Measurements from ENCODE around the gene FBXL7.

FBXL7 gene

DNA sequence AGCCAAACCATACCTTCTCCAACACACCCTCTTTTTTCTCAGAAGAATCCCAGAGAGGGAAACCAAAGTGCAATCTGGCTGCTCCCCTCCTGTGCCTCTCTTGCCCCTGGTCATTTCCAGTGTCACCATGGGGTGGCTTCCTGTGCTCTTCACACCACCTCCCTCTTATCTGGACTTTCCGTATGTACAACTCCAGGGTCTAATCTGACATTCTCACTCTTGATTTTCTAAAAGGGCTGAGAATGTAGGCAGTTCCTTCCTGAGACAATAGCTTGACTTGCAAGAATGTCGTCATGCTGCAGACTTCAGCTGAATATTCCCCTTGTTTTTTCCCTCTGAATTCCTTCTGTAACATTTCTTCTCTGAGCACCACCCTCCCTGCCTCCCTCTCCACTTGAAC is 110.2 kb downstream of the FBXL7 start:
- no peaks in the 10 kb centered on the region for H3K9me2 ChIP-seq (replicated peaks; ENCODE audit: low read depth, low read length)
- no peak overlapping the region for H3K4me3 ChIP-seq (ENCODE audit: low read length, poor library complexity, severe bottlenecking)
- H3K36me3 ChIP-seq (ENCODE audit: insufficient read depth, low read length): no peaks in the 10 kb centered on the region
- H4K20me1 ChIP-seq (ENCODE audit: insufficient read depth, low read length, poor library complexity, severe bottlenecking): no peaks in the 10 kb centered on the region
- H3K4me2 ChIP-seq (ENCODE audit: low read depth, low read length, poor library complexity, severe bottlenecking): no peak overlapping the region
- H3K9me3 ChIP-seq (ENCODE audit: insufficient read depth, low read depth, low read length): no peaks in the 10 kb centered on the region
- H3F3A ChIP-seq (ENCODE audit: low read depth): no peaks in the 10 kb centered on the region
- H2AFZ ChIP-seq (ENCODE audit: low read length): no peak overlapping the region
- TF ChIP-seq, protein P1, sequence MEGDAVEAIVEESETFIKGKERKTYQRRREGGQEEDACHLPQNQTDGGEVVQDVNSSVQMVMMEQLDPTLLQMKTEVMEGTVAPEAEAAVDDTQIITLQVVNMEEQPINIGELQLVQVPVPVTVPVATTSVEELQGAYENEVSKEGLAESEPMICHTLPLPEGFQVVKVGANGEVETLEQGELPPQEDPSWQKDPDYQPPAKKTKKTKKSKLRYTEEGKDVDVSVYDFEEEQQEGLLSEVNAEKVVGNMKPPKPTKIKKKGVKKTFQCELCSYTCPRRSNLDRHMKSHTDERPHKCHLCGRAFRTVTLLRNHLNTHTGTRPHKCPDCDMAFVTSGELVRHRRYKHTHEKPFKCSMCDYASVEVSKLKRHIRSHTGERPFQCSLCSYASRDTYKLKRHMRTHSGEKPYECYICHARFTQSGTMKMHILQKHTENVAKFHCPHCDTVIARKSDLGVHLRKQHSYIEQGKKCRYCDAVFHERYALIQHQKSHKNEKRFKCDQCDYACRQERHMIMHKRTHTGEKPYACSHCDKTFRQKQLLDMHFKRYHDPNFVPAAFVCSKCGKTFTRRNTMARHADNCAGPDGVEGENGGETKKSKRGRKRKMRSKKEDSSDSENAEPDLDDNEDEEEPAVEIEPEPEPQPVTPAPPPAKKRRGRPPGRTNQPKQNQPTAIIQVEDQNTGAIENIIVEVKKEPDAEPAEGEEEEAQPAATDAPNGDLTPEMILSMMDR (conservative IDR thresholded peaks at IDR 0.05; ENCODE audit: low read length): no peak
- TF ChIP-seq EZH2phosphoT487 (IDR thresholded peaks at IDR 0.05; ENCODE audit: borderline replicate concordance): no peak
- no peaks in the 10 kb centered on the region for H3K4me1 ChIP-seq (ENCODE audit: insufficient read depth, low read length, poor library complexity, severe bottlenecking)
- no peaks in the 10 kb centered on the region for H3K79me2 ChIP-seq (ENCODE audit: insufficient read depth, low read length)
- no peak overlapping the region for H3K9ac ChIP-seq (ENCODE audit: low read depth, low read length, poor library complexity, severe bottlenecking)
- no peaks in the 10 kb centered on the region for H3K27me3 ChIP-seq (ENCODE audit: insufficient read depth, low read length, poor library complexity, severe bottlenecking)

DNA sequence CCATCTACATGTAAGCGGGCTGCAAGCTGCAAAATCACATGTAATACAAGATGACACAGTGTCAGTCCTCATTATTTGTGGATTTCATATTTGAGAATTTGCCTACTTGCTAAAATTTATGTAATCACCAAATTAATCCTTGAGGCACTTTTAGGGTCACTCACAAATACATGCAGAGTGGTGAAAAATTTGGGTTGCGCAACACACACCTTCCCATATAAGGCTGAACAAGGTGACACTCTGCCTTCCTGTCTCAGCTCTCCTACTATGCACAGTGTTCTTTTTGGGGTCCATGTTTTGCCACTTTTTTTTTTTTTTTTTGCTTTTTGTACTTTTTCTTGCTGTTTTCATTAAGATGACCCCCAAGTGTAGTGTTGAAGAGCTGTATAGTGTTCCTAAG is 111.0 kb downstream of the FBXL7 start:
- H3K27me3 ChIP-seq (ENCODE audit: insufficient read depth, low read length, poor library complexity, severe bottlenecking): no peaks in the 10 kb centered on the region
- H3K4me1 ChIP-seq (ENCODE audit: insufficient read depth, low read length, poor library complexity, severe bottlenecking): no peaks in the 10 kb centered on the region
- no peak overlapping the region for H3K4me3 ChIP-seq (ENCODE audit: low read length, poor library complexity, severe bottlenecking)
- H3K36me3 ChIP-seq (ENCODE audit: insufficient read depth, low read length): no peaks in the 10 kb centered on the region
- no peak overlapping the region for H2AFZ ChIP-seq (ENCODE audit: low read length)
- no peak overlapping the region for H3K4me2 ChIP-seq (ENCODE audit: low read depth, low read length, poor library complexity, severe bottlenecking)
- no peaks in the 10 kb centered on the region for H3K79me2 ChIP-seq (ENCODE audit: insufficient read depth, low read length)
- TF ChIP-seq, protein P1 (conservative IDR thresholded peaks at IDR 0.05; ENCODE audit: low read length): no peak
- TF ChIP-seq EZH2phosphoT487 (IDR thresholded peaks at IDR 0.05; ENCODE audit: borderline replicate concordance): no peak
- no peaks in the 10 kb centered on the region for H3F3A ChIP-seq (ENCODE audit: low read depth)
- H4K20me1 ChIP-seq (ENCODE audit: insufficient read depth, low read length, poor library complexity, severe bottlenecking): no peaks in the 10 kb centered on the region
- no peaks in the 10 kb centered on the region for H3K9me2 ChIP-seq (replicated peaks; ENCODE audit: low read depth, low read length)
- no peaks in the 10 kb centered on the region for H3K9me3 ChIP-seq (ENCODE audit: insufficient read depth, low read depth, low read length)
- H3K9ac ChIP-seq (ENCODE audit: low read depth, low read length, poor library complexity, severe bottlenecking): no peak overlapping the region

DNA sequence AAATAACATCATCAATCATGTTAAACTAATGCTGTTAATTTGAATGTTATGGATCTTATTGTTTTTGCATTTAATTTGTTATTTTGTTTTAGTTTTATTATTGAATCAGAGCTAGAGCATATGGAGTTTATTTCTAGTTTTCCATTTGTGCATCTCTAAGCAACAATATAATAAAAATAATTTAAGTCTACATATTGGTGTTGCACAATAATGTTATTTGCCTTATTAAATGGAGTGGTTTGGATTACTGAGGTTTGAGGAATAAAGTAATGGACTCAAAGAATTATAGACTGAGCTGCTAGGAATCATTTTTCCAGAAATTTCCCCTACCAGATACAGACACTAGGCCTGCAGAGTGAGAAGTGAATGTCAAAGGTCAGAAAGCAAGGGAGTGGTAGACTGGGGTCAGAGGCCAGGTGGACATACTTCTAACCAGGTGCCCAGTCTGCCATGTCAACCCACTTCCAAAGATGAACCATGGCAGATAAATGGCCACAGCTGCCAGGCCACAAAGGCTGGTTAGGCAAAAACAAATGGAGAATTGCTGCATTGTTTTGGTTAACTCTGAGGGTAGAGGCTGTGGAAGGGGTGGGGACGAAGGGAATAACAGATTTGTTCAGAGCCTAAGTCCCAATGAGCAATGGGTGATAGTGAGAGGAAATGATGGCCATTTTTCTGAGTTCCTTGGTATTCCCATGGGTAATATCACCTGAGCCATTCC is 113.1 kb downstream of the FBXL7 start:
- Histone ChIP-seq H3K4me2 (ENCODE audit: low read depth, low read length, poor library complexity, severe bottlenecking) (no peak overlapping the region), H3K79me2 (ENCODE audit: insufficient read depth, low read length) (no peaks in the 10 kb centered on the region), H3K4me1 (ENCODE audit: insufficient read depth, low read length, poor library complexity, severe bottlenecking) (no peaks in the 10 kb centered on the region), H3K36me3 (ENCODE audit: insufficient read depth, low read length) (no peaks in the 10 kb centered on the region), H3K27me3 (ENCODE audit: insufficient read depth, low read length, poor library complexity, severe bottlenecking) (no peaks in the 10 kb centered on the region), H3F3A (ENCODE audit: low read depth) (no peaks in the 10 kb centered on the region), H3K9me2 (replicated peaks; ENCODE audit: low read depth, low read length) (no peaks in the 10 kb centered on the region), H3K9me3 (ENCODE audit: insufficient read depth, low read depth, low read length) (no peaks in the 10 kb centered on the region), H2AFZ (ENCODE audit: low read length) (no peak overlapping the region), H3K9ac (ENCODE audit: low read depth, low read length, poor library complexity, severe bottlenecking) (no peak overlapping the region), H4K20me1 (ENCODE audit: insufficient read depth, low read length, poor library complexity, severe bottlenecking) (no peaks in the 10 kb centered on the region), H3K4me3 (ENCODE audit: low read length, poor library complexity, severe bottlenecking) (no peak overlapping the region)
- TF ChIP-seq EZH2phosphoT487 (IDR thresholded peaks at IDR 0.05; ENCODE audit: borderline replicate concordance): no peak
- TF ChIP-seq, protein P1 (conservative IDR thresholded peaks at IDR 0.05; ENCODE audit: low read length): no peak
